Retinal pigment epithelial cell (primary cell): ENCODE measurements around the gene PDE1C.

ENCODE experiments used
- DNase-seq: peaks from one replicate; pipeline ENCODE4 v3.0.0-alpha.2; 2010; ENCODE audit warnings: low read depth
- H3K4me3 ChIP-seq: 2 replicates; pipeline ENCODE4 v1.5.1; 2011; ENCODE audit warnings: mild to moderate bottlenecking, low read length, control low read depth, moderate library complexity
- CTCF ChIP-seq: conservative IDR thresholded peaks from 2 replicates; pipeline ENCODE4 v1.5.1; 2011; ENCODE audit warnings: low read depth, low read length, control low read depth, inconsistent platforms

PDE1C gene

GRCh38 chr7:31860925-31861324 is 209.3 kb downstream of the PDE1C start:
- no peak for DNase-seq
- TF ChIP-seq CTCF = no peak
- H3K4me3 ChIP-seq = no peak overlapping the region

GRCh38 chr7:31858055-31858454 is 212.2 kb downstream of the PDE1C start:
- no peak overlapping the region for H3K4me3 ChIP-seq
- no peak for TF ChIP-seq CTCF
- no peak for DNase-seq

GRCh38 chr7:31857172-31857571 is 213.0 kb downstream of the PDE1C start:
- H3K4me3 ChIP-seq = no peak overlapping the region
- no peak for DNase-seq
- TF ChIP-seq CTCF = no peak

GRCh38 chr7:31856337-31856736 is 213.9 kb downstream of the PDE1C start:
- TF ChIP-seq CTCF = no peak
- no peak overlapping the region for H3K4me3 ChIP-seq
- DNase-seq = no peak

GRCh38 chr7:31855530-31855929 is 214.7 kb downstream of the PDE1C start:
- no peak overlapping the region for H3K4me3 ChIP-seq
- no peak for DNase-seq
- TF ChIP-seq CTCF = no peak

GRCh38 chr7:31853380-31853779 is 216.8 kb downstream of the PDE1C start:
- TF ChIP-seq CTCF = no peak
- no peak for DNase-seq
- no peak overlapping the region for H3K4me3 ChIP-seq

GRCh38 chr7:31852462-31852861 is 217.7 kb downstream of the PDE1C start:
- DNase-seq = no peak
- TF ChIP-seq CTCF = no peak
- H3K4me3 ChIP-seq = no peak overlapping the region
